ENCODE measurements around the gene SOX6.

- TF ChIP-seq CTCF (IDR thresholded peaks at IDR 0.05) (no peak), ZFX (IDR thresholded peaks at IDR 0.05; ENCODE audit: borderline replicate concordance) (no peak)
Measured at GRCh38 chr11:16040151-16040550, 316.2 kb downstream of the SOX6 start.

All from 22Rv1 (cell line).